EL (cell line): ENCODE results near the gene MED10.
"Not testable (repeated sequence)": the region's sequence is repeated elsewhere in the genome, so short reads cannot be mapped to it uniquely, and the experiment has no call there.

ENCODE experiments used
- DNase-seq: peaks from one replicate; pipeline ENCODE4 v3.0.0-alpha.2; 2016

MED10 gene

DNA sequence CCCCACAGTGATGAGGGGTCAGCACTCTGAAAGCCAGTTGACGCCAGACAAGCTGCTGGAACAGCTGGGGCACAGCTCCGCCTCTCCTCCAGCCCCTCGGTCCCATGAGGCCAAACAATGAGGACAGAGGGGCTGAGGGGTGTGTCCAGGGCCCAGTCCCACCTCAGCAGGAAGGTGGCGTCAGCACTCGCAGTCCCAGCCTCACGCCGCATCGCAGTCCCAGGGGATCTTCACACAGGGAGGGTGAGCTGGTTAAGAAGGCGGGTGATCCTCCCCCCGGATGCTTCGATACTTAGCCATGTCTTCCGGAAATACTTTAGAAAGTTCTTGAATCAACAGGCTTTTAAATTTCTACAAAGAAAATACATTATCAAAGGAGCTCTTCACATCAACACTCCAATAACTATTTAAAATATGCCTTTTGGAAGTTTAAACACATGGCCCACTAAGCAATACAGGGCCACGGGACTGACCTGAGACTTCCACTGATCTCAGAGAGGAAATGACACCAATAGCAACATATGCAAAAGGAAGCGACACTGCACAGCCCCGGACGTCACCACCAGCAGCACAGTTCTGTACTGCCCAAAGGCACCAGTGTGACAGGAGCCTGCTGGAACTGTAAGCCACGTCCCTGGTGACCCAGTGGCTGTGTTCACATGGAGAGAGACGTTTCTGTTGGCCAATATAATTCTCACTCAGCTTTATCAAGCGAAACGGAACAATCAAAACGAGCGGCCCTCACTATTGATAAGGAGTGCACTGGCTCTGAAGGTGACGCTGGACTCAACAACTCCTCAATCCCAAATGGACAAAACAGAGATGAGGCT is 5.9 kb downstream of the MED10 start:
- DNase-seq, result no peak

- no peak for DNase-seq
These were observed 7.1 kb downstream of the MED10 start for GRCh38 chr5:6371079-6371810.

DNA sequence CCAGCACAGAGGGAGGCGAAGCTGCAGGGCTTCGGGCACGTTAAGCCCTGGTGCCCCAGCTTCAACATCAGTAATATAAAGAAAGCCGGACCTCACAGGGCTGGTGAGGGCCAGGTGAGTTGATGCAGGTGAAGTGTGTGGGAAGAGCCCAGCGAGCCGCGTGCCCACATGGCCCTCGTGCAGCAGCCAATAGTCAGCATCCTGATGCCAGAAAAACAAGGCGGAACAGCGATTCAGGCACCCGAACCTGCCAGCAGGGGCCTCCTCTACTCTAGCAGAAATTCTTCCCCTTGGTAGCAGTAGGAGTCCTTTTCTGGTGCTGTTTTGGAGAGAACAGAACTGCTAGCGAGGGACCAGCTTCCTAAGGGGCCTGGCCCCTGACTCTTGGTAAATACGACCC is 7.8 kb downstream of the MED10 start:
- no peak for DNase-seq

DNA sequence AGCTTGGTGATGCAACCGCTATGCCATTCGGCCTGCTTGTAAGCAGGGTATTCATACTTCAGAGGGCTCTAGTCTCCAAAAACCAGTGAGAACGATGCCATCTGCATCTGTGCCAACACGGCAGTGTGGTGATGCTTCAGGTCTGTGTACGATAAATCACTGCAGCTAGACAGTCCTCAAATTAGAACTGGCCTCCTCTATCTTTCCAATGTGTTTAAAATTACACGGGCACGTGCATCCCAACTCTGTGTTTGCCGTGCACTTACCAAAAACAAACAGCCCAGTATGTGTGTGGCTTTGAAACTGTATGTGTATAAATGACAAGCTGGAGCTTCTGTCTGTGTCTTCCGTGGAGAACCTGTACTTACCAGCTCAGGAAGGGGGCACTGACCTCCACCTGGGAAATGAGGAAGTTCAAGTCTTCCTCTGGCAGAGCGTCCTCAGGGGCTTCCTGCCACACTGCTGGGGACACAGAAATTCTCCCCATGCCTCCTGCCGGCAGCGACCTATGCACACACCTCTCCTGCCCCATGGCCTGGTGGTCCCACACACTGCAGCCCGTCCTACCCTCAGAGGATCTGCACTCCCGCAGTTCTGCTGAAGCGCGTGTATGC is 12.3 kb downstream of the MED10 start:
- no peak for DNase-seq

DNA sequence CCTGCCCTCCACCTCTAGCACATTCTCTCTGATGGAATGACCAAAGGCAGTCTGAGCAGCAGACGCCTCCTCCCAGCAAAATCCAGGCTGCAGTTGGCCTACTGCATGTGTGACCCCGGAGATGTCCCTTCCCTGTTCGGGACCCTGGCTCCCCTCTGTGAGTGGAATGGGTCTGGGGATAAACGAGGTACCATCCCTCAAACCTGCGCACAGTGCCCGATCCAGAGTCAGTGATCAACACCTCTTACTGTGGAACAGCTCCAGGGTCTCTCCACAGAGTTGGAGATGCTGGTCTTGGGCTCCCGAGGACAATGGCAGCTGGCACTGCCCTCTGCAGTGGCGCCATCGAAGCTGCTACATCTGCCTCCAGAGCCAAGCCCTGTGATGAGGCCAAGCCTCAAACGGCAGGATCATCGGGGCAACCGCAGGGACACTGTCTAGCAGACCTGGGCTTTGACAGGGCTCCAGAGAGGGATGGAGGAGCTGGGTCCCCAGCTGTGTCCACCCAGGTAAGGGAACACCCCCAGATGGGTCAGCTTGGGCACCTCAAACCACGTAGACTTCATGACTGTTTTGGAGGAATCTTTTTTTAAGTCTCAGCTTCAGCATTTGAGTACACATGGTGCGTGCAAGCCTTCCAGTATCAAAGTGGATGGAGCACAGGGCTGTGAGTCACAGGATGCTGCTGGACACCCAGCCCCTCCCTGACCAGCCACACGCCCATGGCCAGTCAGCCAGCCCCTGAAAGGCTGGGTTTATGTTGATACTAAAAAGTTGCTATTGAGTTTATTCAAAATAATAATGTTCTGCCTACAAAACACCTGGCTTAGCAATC is 13.0 kb downstream of the MED10 start:
- peak; percentile 51 for DNase-seq

DNA sequence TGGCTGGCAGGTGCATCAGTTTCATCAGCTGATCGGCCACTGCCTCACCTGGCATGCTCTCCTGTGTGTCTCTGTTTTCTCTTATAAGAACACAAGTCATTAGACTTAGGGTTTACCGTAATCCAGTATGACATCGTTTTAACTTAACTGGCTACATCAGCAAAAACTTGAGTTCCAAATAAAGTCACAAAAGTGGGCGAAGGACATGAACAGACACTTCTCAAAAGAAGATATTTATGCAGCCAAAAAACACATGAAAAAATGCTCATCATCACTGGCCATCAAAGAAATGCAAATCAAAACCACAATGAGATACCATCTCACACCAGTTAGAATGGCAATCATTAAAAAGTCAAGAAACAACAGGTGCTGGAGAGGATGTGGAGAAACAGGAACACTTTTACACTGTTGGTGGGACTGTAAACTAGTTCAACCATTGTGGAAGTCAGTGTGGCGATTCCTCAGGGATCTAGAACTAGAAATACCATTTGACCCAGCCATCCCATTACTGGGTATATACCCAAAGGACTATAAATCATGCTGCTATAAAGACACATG is 14.8 kb downstream of the MED10 start:
- not testable (repeated sequence) for DNase-seq

GRCh38 chr5:6362846-6363245 is 15.5 kb downstream of the MED10 start:
- DNase-seq, result no peak

GRCh38 chr5:6361101-6361500 is 17.2 kb downstream of the MED10 start:
- no peak for DNase-seq

- DNase-seq, result no peak
These were observed 17.8 kb downstream of the MED10 start for GRCh38 chr5:6360323-6361072.

DNA sequence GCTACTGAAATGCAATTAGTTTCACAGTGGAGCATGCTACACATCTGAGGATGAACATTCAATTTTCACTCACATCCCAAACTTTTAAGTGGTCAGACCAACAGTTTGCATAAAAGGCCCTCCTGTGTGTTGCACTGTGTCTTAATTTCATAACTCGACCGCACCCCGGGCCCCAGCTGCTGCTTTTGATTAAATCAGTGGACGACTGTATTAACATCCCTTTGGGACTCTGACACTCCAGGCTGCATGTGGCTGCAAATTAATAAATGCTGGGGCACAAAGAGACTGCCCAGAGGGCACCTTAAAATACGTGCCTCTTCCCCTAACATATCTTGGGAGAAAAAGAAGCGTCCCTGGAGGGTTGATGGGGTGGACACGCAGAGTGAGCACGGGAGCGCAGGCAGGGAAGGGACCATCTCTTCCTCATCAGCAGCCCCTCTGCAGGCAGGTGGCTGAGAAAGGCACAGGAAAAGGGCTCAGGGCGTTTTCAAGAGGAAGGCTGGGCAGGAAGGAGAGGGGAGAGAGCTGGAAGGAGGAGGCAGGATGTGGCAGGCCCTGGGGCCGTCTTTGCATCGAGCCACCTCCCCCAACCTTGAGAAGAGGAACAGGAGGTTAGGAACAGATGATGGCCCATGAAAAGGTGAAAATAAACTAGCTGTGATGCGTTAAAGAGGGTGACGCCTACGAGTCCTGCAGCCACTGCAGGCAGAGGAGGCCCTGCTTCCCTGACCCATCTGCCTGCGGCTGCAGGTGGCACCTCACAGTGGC is 18.6 kb downstream of the MED10 start:
- peak; percentile 10 for DNase-seq

DNA sequence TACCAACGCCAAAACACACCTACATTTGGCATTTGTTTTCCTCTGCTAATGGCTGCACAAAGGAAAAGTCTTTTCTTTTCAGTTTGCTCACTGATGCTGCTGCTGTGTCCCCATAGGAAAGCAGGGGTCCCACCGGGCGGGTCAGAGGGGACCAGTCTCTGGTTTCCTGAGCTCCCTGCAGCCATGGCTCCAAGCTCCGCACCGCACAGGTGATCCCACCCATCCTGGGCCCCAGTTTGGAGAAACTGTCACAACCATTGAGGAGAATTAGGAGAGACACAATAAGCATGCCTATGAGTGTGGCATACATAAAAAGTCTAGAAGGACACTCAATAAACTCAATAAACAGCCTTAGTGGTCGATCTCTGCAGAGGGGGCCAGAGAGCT is 19.9 kb downstream of the MED10 start:
- no peak for DNase-seq

- DNase-seq, result not testable (repeated sequence)
These were observed 20.4 kb downstream of the MED10 start for GRCh38 chr5:6357817-6358433.

GRCh38 chr5:6356578-6357164 is 21.7 kb downstream of the MED10 start:
- no peak for DNase-seq

DNA sequence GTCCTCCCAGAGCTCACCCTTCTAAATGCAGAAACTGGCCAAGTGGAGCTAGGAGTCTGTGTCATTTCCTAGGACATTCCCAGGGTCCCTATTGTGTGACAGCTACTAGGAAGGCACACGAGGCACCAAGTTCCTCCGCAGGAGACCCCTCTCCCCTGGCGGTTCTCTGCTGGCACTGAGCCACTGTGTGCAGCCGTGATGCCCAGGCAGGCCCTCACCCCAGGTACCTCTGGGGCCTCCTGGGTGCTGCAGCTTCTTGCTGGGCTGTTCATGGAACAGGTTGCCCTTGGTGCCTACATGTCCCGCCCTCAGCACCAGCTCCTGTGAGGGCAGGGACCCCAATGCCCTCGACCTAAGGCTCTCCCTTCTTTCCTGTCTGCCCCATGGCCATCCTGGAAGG is 23.1 kb downstream of the MED10 start:
- no peak for DNase-seq

DNA sequence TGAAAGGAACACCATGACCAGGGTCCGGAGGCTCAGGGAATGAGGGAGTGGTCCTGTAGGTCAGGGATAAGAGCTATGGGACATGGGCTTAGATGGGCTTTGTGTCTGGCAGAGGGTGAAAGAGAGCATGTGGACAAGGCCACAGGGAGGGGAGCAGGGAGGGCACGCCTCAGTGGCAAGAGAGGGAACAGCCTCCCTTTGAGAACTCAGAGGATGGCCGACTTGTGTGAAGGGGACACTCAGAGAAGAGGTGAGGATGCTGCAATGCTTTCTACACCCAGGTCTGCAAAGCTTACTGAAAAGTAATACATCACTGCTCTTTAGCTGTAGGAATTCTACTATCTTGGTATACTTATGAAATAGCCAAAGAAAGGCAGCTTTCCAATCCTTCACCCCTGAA is 23.5 kb downstream of the MED10 start:
- no peak for DNase-seq

DNA sequence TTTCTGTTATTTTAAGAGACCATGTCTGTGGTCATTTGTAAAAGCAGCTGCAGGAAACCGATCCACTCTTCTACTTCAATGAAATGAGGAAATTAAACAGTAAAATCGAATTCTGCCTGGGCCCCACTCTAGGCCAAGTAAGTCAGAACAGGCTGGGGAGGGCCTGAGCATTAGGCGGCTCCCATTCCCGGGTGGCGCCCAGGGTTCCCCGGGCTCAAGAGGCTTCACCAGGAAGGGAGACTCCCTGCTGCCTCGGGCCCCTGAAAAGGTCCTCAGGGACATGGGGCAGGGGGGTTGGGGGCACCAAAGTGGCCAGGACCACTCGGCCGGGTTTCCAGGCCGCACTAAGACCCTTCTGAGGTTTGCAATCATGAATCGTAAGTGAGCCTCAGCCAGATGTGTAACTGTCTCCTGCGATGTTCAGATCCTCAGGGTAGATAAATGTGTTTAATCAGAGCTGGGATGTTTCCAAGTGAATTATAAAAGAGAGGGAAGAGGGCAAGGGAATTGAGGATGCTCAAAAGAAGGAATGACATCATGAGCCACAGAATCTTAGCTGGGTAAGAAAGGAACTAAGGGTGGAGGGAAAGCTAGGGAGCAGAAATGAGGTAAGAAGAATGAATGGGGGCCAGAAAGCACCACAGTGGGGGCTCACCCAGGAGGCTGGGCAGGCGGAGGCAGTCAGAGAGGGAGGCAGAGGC is 24.6 kb downstream of the MED10 start:
- no peak for DNase-seq

DNA sequence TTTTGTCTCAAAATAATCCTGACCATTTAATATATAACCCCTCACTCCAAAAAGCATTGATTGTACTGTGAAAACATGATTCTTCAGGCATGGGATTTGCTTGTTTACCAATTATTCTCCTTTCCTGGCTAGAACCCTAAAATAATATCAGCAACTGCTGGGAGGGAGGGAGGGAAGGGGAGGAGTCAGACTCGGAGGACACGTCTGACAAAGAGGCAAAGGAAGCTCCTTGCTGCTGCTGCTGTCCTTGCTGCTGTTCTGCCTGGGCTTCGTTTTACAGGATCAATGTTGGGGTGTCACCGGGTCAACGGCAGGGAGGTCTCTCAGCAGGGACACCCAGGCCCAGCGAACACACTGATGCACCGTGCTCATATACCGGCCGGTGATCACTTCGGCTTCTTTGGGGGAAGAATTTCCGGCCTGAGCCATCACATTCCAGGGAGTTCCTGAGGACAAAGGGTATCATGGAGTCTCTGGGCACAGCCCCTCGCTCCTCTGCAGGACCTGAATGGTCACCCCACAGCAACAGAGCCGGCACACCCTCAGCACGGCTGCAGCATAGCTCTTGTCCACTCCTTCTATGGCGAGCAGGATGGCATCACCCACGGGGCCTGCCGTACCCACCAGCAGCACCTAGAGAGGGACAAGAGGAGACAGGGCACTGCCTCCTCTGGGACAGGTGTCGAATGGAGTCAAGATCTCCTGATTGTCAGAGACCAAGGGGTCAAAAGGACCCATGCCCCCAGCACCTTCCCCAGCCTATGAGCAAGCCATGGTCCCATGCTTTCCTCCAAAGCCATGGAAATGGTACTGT is 27.9 kb downstream of the MED10 start:
- DNase-seq, result no peak

GRCh38 chr5:6349387-6349786 is 29.0 kb downstream of the MED10 start:
- no peak for DNase-seq
